ENCODE results near the gene PPP2R3A.

- no peak for TF ChIP-seq POLR2AphosphoS5 (IDR thresholded peaks at IDR 0.05; ENCODE audit: low read depth, low read length)
- TF ChIP-seq TAF1 (IDR thresholded peaks at IDR 0.05; ENCODE audit: borderline replicate concordance, insufficient read depth, low read length) = no peak
- TF ChIP-seq, protein P1, sequence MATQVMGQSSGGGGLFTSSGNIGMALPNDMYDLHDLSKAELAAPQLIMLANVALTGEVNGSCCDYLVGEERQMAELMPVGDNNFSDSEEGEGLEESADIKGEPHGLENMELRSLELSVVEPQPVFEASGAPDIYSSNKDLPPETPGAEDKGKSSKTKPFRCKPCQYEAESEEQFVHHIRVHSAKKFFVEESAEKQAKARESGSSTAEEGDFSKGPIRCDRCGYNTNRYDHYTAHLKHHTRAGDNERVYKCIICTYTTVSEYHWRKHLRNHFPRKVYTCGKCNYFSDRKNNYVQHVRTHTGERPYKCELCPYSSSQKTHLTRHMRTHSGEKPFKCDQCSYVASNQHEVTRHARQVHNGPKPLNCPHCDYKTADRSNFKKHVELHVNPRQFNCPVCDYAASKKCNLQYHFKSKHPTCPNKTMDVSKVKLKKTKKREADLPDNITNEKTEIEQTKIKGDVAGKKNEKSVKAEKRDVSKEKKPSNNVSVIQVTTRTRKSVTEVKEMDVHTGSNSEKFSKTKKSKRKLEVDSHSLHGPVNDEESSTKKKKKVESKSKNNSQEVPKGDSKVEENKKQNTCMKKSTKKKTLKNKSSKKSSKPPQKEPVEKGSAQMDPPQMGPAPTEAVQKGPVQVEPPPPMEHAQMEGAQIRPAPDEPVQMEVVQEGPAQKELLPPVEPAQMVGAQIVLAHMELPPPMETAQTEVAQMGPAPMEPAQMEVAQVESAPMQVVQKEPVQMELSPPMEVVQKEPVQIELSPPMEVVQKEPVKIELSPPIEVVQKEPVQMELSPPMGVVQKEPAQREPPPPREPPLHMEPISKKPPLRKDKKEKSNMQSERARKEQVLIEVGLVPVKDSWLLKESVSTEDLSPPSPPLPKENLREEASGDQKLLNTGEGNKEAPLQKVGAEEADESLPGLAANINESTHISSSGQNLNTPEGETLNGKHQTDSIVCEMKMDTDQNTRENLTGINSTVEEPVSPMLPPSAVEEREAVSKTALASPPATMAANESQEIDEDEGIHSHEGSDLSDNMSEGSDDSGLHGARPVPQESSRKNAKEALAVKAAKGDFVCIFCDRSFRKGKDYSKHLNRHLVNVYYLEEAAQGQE (IDR thresholded peaks at IDR 0.05; ENCODE audit: insufficient read depth in 1 of 2, low read depth in 2 of 2, low read length in 2 of 2) = no peak
- TF ChIP-seq SIN3A (IDR thresholded peaks at IDR 0.05; ENCODE audit: borderline replicate concordance, insufficient read depth, low read length) = no peak
Observed at GRCh38 chr3:136044980-136045745, 79.6 kb downstream of the PPP2R3A start.
